Cortex of kidney (tissue), 1 donor: ENCODE measurements around the gene NCAPG.

Experiments used
- DNase-seq: peaks from one replicate; lab custom pipeline; 2025; lab: John Stamatoyannopoulos, UW

Gene NCAPG

DNA sequence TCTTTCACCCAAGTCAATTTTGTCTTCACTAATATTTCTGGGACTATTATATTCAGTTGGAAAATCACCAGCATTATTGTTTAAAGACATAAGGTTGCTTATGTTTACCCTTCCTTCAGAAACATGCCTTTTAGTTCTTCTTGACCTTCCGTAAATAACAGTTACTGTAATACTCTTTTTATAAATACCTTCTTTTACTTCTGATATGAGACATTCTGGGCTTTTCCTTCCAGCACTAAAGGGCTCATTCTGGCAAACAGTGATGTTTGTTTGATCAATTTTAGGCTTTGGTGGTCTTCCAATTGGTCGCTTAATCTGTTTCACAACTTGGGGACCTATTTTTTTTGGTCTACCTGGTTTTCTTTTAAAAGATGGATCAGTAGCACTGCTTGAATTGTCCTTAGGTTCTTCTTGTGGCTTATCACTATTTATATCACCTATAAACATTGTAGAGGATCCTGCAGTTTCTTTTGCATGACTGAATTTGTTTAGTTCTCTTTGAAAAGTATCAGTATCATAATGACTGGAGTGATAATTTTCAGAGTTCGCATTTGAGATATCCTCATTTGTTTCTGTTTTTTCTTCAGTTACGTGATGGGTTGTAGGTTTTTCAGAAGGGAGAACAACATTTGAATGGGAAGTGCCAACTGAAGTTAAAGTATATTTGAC is 64.8 kb downstream of the NCAPG start:
- DNase-seq = no peak

DNA sequence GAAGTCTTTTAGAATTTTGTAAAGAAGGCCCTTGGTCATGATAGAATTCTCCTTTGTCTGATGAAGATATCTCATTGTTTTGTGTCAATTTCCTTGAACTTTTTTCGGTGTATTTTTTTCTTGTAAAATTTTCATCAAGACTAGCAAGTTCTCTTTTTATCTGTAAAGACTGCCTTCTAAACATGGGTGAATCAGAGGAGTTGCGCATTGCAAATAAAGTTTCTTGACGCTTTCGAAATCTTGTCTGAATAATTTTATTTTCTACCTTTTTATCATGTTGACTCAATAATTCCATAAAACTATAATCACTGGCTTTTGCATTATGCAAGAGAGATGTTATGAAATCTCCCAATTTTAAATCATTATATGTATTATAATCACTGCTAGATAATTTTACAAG is 66.2 kb downstream of the NCAPG start:
- no peak for DNase-seq

DNA sequence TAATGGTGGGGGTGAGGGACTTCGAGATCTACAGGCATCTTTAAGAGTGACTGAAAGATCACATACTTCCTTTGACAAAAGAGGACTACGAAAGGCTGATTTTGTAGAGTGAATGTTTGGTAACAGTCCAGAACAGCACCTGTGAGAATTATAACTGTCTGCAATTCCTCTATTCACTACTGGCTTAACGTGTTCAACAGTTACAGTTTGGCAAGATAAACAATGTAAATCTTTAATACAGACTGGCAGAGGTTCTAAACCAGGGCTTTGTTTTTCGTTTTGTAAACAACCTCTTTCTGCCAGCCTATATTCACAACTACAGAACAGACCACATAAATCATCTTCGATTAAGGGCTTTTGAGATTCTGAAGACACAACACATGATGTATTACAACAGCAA is 66.9 kb downstream of the NCAPG start:
- no peak for DNase-seq

DNA sequence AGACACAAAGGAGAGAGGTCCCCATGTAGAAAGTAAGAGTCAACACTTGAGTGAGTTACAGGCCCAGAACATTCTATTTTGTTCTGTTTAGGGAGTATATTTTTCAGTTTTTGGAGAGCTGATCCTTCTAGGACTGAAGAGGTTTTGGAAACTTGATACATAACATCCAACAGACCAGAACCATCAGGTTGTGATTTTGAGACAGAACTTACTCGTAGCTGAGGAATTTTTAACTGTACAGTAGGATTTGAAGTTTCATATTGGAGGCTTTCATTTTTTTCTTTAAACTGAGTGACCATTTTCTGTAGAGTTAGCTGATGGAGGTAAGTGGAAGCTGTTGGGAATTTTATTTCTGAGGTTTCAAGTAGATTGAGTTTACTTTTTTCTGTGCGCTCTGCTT is 73.3 kb downstream of the NCAPG start:
- DNase-seq = no peak

DNA sequence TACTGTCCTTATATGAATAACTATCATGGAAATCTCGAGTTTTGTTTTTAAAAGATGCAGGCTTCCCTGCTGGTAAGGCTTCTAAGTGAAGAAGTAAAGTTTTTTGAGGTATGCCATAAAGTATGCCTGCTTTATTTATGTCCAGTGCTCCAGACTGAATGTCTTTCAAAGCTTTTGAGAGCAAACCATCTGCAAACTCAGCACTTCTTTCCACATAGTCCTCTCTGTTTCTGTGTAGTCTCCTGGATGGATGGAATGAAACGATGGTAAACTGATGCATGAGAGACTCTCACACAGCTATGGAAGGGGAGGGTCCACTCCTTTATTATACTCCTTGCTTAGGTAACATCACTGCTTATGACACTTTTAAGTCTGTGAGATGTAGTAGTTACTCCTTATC is 73.7 kb downstream of the NCAPG start:
- no peak for DNase-seq

DNA sequence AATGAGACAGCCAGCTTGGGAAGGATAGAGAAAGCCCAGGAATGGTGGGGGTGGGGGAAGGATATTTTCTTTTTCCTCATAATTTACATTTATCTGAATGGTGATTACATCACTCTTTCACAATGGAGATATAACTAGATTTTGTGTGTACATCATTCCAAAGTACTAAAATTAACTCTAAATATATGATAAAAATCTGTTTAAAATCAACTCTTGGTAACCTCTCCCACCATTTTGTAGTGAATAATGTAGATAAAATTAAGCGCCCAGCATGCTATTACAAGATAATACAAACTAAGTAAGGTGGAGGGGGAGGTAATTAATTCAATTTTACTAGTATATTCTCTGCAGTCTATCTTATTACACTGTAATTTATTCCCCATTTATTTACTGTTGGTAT is 78.9 kb downstream of the NCAPG start:
- no peak for DNase-seq

DNA sequence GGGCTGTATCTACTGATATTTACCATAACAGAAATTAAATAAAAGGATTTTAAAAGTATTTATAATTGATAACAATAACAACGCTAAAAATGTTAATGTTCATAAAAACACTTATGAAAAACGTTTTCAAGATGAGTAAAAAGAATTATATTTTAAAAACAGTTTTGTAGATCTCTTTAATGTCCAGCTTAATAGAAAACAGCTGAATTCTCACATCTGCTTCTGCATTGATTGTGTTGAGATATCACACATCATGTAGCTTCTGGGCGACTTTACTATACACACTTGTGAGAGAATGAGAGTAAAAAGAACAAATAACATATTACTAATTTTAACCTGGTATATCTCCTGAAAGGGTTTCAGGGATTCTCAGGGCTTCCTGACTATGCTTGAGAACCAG is 83.6 kb downstream of the NCAPG start:
- DNase-seq = no peak
